ENCODE measurements around the gene CHRNA4.

CHRNA4 gene

DNA sequence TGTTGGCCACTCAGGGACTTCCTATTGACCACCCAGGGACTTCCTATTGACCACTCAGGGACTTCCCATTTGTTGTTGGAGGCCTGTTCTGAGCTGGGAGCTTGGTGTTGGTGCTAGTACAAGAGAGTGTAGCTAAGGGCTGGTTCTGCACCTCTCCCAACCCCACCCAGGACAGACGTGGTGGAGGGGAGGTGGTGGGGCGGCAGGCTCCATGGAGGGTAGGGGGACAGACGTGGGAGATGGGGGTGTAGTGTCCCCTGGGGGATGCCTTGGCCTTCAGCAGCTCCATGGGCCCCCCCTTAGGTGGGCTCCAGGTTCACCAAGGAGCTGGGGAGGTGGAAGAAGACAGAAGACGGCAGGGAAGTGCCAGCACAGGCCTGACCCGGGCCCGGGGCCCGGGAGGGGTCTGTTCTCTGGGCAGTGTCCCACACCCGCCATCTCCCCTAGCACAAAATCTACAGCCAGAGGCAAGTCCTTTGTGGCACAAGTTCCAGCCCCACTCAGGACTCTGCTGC is 33.9 kb downstream of the CHRNA4 start:
- DNase-seq (ENCODE audit: low read depth, low spot score), result no peak
- POLR2A ChIA-PET, result no interaction called here
- TF ChIP-seq, protein P1, sequence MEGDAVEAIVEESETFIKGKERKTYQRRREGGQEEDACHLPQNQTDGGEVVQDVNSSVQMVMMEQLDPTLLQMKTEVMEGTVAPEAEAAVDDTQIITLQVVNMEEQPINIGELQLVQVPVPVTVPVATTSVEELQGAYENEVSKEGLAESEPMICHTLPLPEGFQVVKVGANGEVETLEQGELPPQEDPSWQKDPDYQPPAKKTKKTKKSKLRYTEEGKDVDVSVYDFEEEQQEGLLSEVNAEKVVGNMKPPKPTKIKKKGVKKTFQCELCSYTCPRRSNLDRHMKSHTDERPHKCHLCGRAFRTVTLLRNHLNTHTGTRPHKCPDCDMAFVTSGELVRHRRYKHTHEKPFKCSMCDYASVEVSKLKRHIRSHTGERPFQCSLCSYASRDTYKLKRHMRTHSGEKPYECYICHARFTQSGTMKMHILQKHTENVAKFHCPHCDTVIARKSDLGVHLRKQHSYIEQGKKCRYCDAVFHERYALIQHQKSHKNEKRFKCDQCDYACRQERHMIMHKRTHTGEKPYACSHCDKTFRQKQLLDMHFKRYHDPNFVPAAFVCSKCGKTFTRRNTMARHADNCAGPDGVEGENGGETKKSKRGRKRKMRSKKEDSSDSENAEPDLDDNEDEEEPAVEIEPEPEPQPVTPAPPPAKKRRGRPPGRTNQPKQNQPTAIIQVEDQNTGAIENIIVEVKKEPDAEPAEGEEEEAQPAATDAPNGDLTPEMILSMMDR (IDR thresholded peaks at IDR 0.05; ENCODE audit: insufficient read depth, low read length, missing control alignments), result no peak
- CTCF ChIA-PET, result no interaction called here
- no peak overlapping the region for H3K4me3 ChIP-seq (ENCODE audit: low read depth, low read length)

- DNase-seq (ENCODE audit: low read depth, low spot score), result no peak
- ChIA-PET CTCF (interaction anchor here (0.6 to 1.2 kb wide), 2 partner anchors 13 to 17 kb away, joined by 3 to 5 read pairs; no protein-coding TSS in a partner anchor), POLR2A (no interaction called here)
- TF ChIP-seq, protein P1 (IDR thresholded peaks at IDR 0.05; ENCODE audit: insufficient read depth, low read length, missing control alignments), result no peak
- no peak overlapping the region for H3K4me3 ChIP-seq (ENCODE audit: low read depth, low read length)
Measured at GRCh38 chr20:63326314-63327230, 34.6 kb downstream of the CHRNA4 start.

- POLR2A ChIA-PET, result no interaction called here
- H3K4me3 ChIP-seq (ENCODE audit: low read depth, low read length), result no peak overlapping the region
- TF ChIP-seq, protein P1 (IDR thresholded peaks at IDR 0.05; ENCODE audit: insufficient read depth, low read length, missing control alignments), result no peak
- no peak for DNase-seq (ENCODE audit: low read depth, low spot score)
- CTCF ChIA-PET, result interaction anchor here (0.6 to 1.2 kb wide), 2 partner anchors 12 to 16 kb away, joined by 3 to 5 read pairs; no protein-coding TSS in a partner anchor
Measured at GRCh38 chr20:63325554-63326313, 35.4 kb downstream of the CHRNA4 start.

GRCh38 chr20:63325021-63325471 is 36.1 kb downstream of the CHRNA4 start:
- TF ChIP-seq, protein P1 (IDR thresholded peaks at IDR 0.05; ENCODE audit: insufficient read depth, low read length, missing control alignments), result no peak
- H3K4me3 ChIP-seq (ENCODE audit: low read depth, low read length), result no peak overlapping the region
- no peak for DNase-seq (ENCODE audit: low read depth, low spot score)
- ChIA-PET CTCF (no interaction called here), POLR2A (no interaction called here)

DNA sequence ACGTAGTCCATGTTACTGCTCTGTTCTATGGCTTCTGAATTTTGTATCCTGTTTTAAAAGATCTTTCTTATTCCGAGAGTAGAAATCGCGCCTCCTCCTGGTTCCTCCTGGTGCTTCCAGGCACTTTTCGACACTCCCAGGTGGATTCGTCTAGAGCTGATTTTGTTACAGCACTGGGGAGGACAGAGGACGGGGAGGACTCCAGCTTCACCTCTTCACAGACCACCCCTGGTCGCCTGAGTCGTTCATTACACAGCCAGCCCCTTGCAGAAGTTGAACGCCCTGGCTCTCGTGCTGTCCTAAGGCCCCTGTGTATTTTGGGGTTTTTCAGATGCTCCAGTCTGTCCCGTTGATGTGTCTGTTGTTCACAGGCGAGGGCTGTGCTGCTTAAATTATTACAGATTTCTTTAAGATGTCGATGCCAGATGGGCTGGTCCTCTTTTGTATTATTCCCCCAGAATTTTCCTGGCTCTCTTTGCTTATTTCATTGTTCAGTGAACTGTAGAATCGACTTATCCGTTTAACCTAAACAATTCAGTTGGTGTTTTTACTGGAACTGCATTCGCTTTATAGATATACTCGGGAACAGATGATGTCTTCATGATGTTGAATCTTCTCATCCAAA is 37.7 kb downstream of the CHRNA4 start:
- POLR2A ChIA-PET, result interaction anchor here (1.1 kb wide), 1 partner anchor 198 kb away, joined by 3 read pairs; no protein-coding TSS in a partner anchor

More for the DNA sequence above, 37.7 kb downstream of the CHRNA4 start:
- CTCF ChIA-PET, result interaction anchor here (0.7 to 1.0 kb wide), 2 partner anchors 14 to 101 kb away, joined by 3 to 4 read pairs; no protein-coding TSS in a partner anchor
- no peak for DNase-seq (ENCODE audit: low read depth, low spot score)
- TF ChIP-seq, protein P1 (IDR thresholded peaks at IDR 0.05; ENCODE audit: insufficient read depth, low read length, missing control alignments), result no peak
- H3K4me3 ChIP-seq (ENCODE audit: low read depth, low read length), result no peak overlapping the region

All from AG04449 (cell line).